ENCODE measurements around the gene ZSCAN21.

ZSCAN21 gene

GRCh38 chr7:100090527-100091410 lies 41.2 kb downstream of the ZSCAN21 start:
- no peak overlapping the region for H3K27ac ChIP-seq (ENCODE audit: low read length)
- H3K27me3 ChIP-seq (ENCODE audit: low read depth, low read length) = no peaks in the 10 kb centered on the region
- H3K36me3 ChIP-seq (ENCODE audit: control insufficient read depth in 1 of 2, insufficient read depth in 2 of 2, low read length in 2 of 2) = peaks cover 39 to 54% of the 10 kb centered on the region in 2 donors
- H3K4me1 ChIP-seq (ENCODE audit: control insufficient read depth in 1 of 2, insufficient read depth in 2 of 2, low read length in 2 of 2) = peaks cover 5 to 27% of the 10 kb centered on the region in 2 donors
- H3K4me3 ChIP-seq (ENCODE audit: low read depth in 1 of 2, low read length in 2 of 2) = no peak overlapping the region
- no peaks in the 10 kb centered on the region for H3K9me3 ChIP-seq (ENCODE audit: control insufficient read depth in 1 of 2, low read length in 2 of 2)

- Histone ChIP-seq H3K4me1 (ENCODE audit: control insufficient read depth in 1 of 2, insufficient read depth in 2 of 2, low read length in 2 of 2) (peaks cover 5 to 27% of the 10 kb centered on the region in 2 donors), H3K4me3 (ENCODE audit: low read depth in 1 of 2, low read length in 2 of 2) (no peak overlapping the region), H3K36me3 (ENCODE audit: control insufficient read depth in 1 of 2, insufficient read depth in 2 of 2, low read length in 2 of 2) (peaks cover 46 to 62% of the 10 kb centered on the region in 2 donors), H3K9me3 (ENCODE audit: control insufficient read depth in 1 of 2, low read length in 2 of 2) (no peaks in the 10 kb centered on the region), H3K27ac (ENCODE audit: low read length) (no peak overlapping the region), H3K27me3 (ENCODE audit: low read depth, low read length) (no peaks in the 10 kb centered on the region)
Observed at GRCh38 chr7:100091411-100092181, 42.0 kb downstream of the ZSCAN21 start.

GRCh38 chr7:100093054-100093453 lies 43.5 kb downstream of the ZSCAN21 start:
- H3K4me1 ChIP-seq (ENCODE audit: control insufficient read depth in 1 of 2, insufficient read depth in 2 of 2, low read length in 2 of 2) = peaks cover 5 to 24% of the 10 kb centered on the region in 2 donors
- no peak overlapping the region for H3K4me3 ChIP-seq (ENCODE audit: low read depth in 1 of 2, low read length in 2 of 2)
- H3K27me3 ChIP-seq (ENCODE audit: low read depth, low read length) = no peaks in the 10 kb centered on the region
- H3K36me3 ChIP-seq (ENCODE audit: control insufficient read depth in 1 of 2, insufficient read depth in 2 of 2, low read length in 2 of 2) = peaks cover 56 to 75% of the 10 kb centered on the region in 2 donors
- H3K9me3 ChIP-seq (ENCODE audit: control insufficient read depth in 1 of 2, low read length in 2 of 2) = no peaks in the 10 kb centered on the region
- no peak overlapping the region for H3K27ac ChIP-seq (ENCODE audit: low read length)

GRCh38 chr7:100093498-100093897 lies 43.9 kb downstream of the ZSCAN21 start:
- Histone ChIP-seq H3K27me3 (ENCODE audit: low read depth, low read length) (no peaks in the 10 kb centered on the region), H3K4me3 (ENCODE audit: low read depth in 1 of 2, low read length in 2 of 2) (no peak overlapping the region), H3K36me3 (ENCODE audit: control insufficient read depth in 1 of 2, insufficient read depth in 2 of 2, low read length in 2 of 2) (peaks cover 60 to 79% of the 10 kb centered on the region in 2 donors), H3K4me1 (ENCODE audit: control insufficient read depth in 1 of 2, insufficient read depth in 2 of 2, low read length in 2 of 2) (peaks cover 5 to 20% of the 10 kb centered on the region in 2 donors), H3K9me3 (ENCODE audit: control insufficient read depth in 1 of 2, low read length in 2 of 2) (no peaks in the 10 kb centered on the region), H3K27ac (ENCODE audit: low read length) (no peak overlapping the region)

- H3K27ac ChIP-seq (ENCODE audit: low read length) = no peak overlapping the region
- H3K9me3 ChIP-seq (ENCODE audit: control insufficient read depth in 1 of 2, low read length in 2 of 2) = no peaks in the 10 kb centered on the region
- H3K4me3 ChIP-seq (ENCODE audit: low read depth in 1 of 2, low read length in 2 of 2) = no peak overlapping the region
- H3K27me3 ChIP-seq (ENCODE audit: low read depth, low read length) = no peaks in the 10 kb centered on the region
- peaks cover 5 to 23% of the 10 kb centered on the region in 2 donors for H3K4me1 ChIP-seq (ENCODE audit: control insufficient read depth in 1 of 2, insufficient read depth in 2 of 2, low read length in 2 of 2)
- peaks cover 65 to 84% of the 10 kb centered on the region in 2 donors for H3K36me3 ChIP-seq (ENCODE audit: control insufficient read depth in 1 of 2, insufficient read depth in 2 of 2, low read length in 2 of 2)
Observed at GRCh38 chr7:100093925-100094486, 44.4 kb downstream of the ZSCAN21 start.

GRCh38 chr7:100095289-100095688 lies 45.7 kb downstream of the ZSCAN21 start:
- Histone ChIP-seq H3K9me3 (ENCODE audit: control insufficient read depth in 1 of 2, low read length in 2 of 2) (no peaks in the 10 kb centered on the region), H3K27me3 (ENCODE audit: low read depth, low read length) (no peaks in the 10 kb centered on the region), H3K4me3 (ENCODE audit: low read depth in 1 of 2, low read length in 2 of 2) (no peak overlapping the region), H3K36me3 (ENCODE audit: control insufficient read depth in 1 of 2, insufficient read depth in 2 of 2, low read length in 2 of 2) (peaks cover 71 to 88% of the 10 kb centered on the region in 2 donors), H3K27ac (ENCODE audit: low read length) (no peak overlapping the region), H3K4me1 (ENCODE audit: control insufficient read depth in 1 of 2, insufficient read depth in 2 of 2, low read length in 2 of 2) (peaks cover 9 to 25% of the 10 kb centered on the region in 2 donors)

- peaks cover 67 to 84% of the 10 kb centered on the region in 2 donors for H3K36me3 ChIP-seq (ENCODE audit: control insufficient read depth in 1 of 2, insufficient read depth in 2 of 2, low read length in 2 of 2)
- no peak overlapping the region for H3K27ac ChIP-seq (ENCODE audit: low read length)
- H3K27me3 ChIP-seq (ENCODE audit: low read depth, low read length) = no peaks in the 10 kb centered on the region
- no peaks in the 10 kb centered on the region for H3K9me3 ChIP-seq (ENCODE audit: control insufficient read depth in 1 of 2, low read length in 2 of 2)
- peaks cover 9 to 25% of the 10 kb centered on the region in 2 donors for H3K4me1 ChIP-seq (ENCODE audit: control insufficient read depth in 1 of 2, insufficient read depth in 2 of 2, low read length in 2 of 2)
- H3K4me3 ChIP-seq (ENCODE audit: low read depth in 1 of 2, low read length in 2 of 2) = no peak overlapping the region
Observed at GRCh38 chr7:100095704-100096103, 46.1 kb downstream of the ZSCAN21 start.

- Histone ChIP-seq H3K9me3 (ENCODE audit: control insufficient read depth in 1 of 2, low read length in 2 of 2) (no peaks in the 10 kb centered on the region), H3K4me1 (ENCODE audit: control insufficient read depth in 1 of 2, insufficient read depth in 2 of 2, low read length in 2 of 2) (peaks cover 9 to 23% of the 10 kb centered on the region in 2 donors), H3K27me3 (ENCODE audit: low read depth, low read length) (no peaks in the 10 kb centered on the region), H3K27ac (ENCODE audit: low read length) (no peak overlapping the region), H3K36me3 (ENCODE audit: control insufficient read depth in 1 of 2, insufficient read depth in 2 of 2, low read length in 2 of 2) (peaks cover 40 to 63% of the 10 kb centered on the region in 2 donors), H3K4me3 (ENCODE audit: low read depth in 1 of 2, low read length in 2 of 2) (peak overlapping the region in 1 of 2 donors; percentile 83)
Observed at GRCh38 chr7:100098913-100099312, 49.3 kb downstream of the ZSCAN21 start.

GRCh38 chr7:100099452-100099851 lies 49.9 kb downstream of the ZSCAN21 start:
- Histone ChIP-seq H3K36me3 (ENCODE audit: control insufficient read depth in 1 of 2, insufficient read depth in 2 of 2, low read length in 2 of 2) (peaks cover 35 to 59% of the 10 kb centered on the region in 2 donors), H3K27me3 (ENCODE audit: low read depth, low read length) (no peaks in the 10 kb centered on the region), H3K9me3 (ENCODE audit: control insufficient read depth in 1 of 2, low read length in 2 of 2) (no peaks in the 10 kb centered on the region), H3K4me1 (ENCODE audit: control insufficient read depth in 1 of 2, insufficient read depth in 2 of 2, low read length in 2 of 2) (peaks cover 9 to 18% of the 10 kb centered on the region in 2 donors), H3K4me3 (ENCODE audit: low read depth in 1 of 2, low read length in 2 of 2) (peak overlapping the region; percentile 83 to 84), H3K27ac (ENCODE audit: low read length) (peak overlapping the region; percentile 71)

GRCh38 chr7:100100420-100101015 lies 50.9 kb downstream of the ZSCAN21 start:
- no peaks in the 10 kb centered on the region for H3K27me3 ChIP-seq (ENCODE audit: low read depth, low read length)
- H3K27ac ChIP-seq (ENCODE audit: low read length) = peak overlapping the region; percentile 71
- peaks cover 40 to 59% of the 10 kb centered on the region in 2 donors for H3K36me3 ChIP-seq (ENCODE audit: control insufficient read depth in 1 of 2, insufficient read depth in 2 of 2, low read length in 2 of 2)
- peak overlapping the region; percentile 83 to 84 for H3K4me3 ChIP-seq (ENCODE audit: low read depth in 1 of 2, low read length in 2 of 2)
- H3K4me1 ChIP-seq (ENCODE audit: control insufficient read depth in 1 of 2, insufficient read depth in 2 of 2, low read length in 2 of 2) = peaks cover 9 to 18% of the 10 kb centered on the region in 2 donors
- H3K9me3 ChIP-seq (ENCODE audit: control insufficient read depth in 1 of 2, low read length in 2 of 2) = no peaks in the 10 kb centered on the region

Measured in muscle layer of duodenum (tissue), 2 donors.